Activated T-cell treated with anti-CD3 and anti-CD28 coated beads, Interleukin-2, amount 50 U/mL, for 24 hours (primary cell): ENCODE results near the gene PLEKHN1.
A peak's percentile ranks its signal among the peaks of the same experiment; 100 is the strongest.
"Not testable (repeated sequence)": the region's sequence is repeated elsewhere in the genome, so short reads cannot be mapped to it uniquely, and the experiment has no call there.

ENCODE experiments used
- DNase-seq: peaks from one replicate; pipeline ENCODE4 v3.0.0-alpha.2; 2020
- H3K27ac Mint-ChIP-seq: 2 replicates; pipeline ENCODE4 v1.8.0; 2020; ENCODE audit warnings: mild to moderate bottlenecking, mixed read lengths
- H3K27me3 Mint-ChIP-seq: 2 replicates; pipeline ENCODE4 v1.8.0; 2020; ENCODE audit warnings: mixed read lengths
- H3K36me3 Mint-ChIP-seq: 2 replicates; pipeline ENCODE4 v1.8.0; 2020; ENCODE audit warnings: low read depth, mixed read lengths
- H3K4me1 Mint-ChIP-seq: 2 replicates; pipeline ENCODE4 v1.8.0; 2020; ENCODE audit warnings: low read depth, mixed read lengths
- H3K4me3 Mint-ChIP-seq: 2 replicates; pipeline ENCODE4 v1.8.0; 2020; ENCODE audit warnings: mild to moderate bottlenecking, moderate library complexity, mixed read lengths
- H3K9me3 Mint-ChIP-seq: 2 replicates; pipeline ENCODE4 v1.8.0; 2020; ENCODE audit warnings: mixed read lengths

PLEKHN1 gene

DNA sequence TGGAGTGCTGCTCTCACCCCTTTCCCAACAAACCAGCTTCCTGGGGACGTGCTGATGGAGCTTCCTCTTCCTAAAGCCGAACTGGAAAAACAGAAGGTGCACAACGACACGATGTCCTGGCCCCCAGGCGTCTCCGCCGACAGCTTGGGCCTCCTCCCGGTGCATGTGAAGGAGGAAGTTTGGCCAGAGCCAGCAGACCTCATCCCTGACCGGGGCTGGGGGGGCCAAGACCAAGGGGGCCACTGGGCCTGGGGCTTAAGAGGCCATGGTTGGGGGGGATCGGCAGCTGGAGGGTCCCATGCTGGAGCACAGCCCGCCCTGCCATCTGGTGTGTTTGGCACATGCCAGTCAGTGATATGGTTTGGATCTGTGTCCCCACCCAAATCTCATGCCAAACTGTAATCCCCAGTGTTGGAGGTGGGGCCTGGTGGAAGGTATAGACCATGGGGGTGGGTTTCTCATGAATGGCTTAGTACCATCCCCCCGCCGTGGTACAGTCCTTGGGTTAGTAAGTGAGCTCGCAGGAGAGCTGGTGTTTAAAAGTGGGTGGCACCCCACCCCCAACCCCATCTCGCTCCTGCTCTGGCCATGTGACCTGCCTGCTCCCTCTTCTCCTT is 27.2 kb downstream of the PLEKHN1 start:
- Mint-ChIP-seq H3K27me3 (peaks cover 49% of the 10 kb centered on the region), H3K27ac (no peak overlapping the region), H3K9me3 (peaks cover 4% of the 10 kb centered on the region), H3K4me1 (peaks cover 14% of the 10 kb centered on the region), H3K4me3 (no peak overlapping the region), H3K36me3 (no peaks in the 10 kb centered on the region)
- no peak for DNase-seq

DNA sequence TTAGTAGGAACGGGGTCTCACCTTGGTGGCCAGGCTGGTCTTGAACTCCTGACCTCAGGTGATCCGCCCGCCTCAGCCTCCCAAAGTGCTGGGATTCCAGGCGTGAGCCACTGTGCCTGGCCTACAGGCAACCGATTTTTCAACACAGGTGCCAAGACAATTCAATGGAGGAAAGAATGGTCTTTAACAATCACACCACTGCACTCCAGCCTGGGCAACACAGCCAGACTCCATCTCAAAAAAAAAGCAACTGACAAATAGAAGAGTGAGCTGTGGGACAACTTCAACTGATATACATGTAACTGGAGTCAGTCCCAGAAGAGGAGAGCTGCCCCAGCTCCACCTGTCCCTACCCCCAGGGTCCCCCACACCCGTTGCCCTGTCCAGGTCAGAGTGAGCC is 28.3 kb downstream of the PLEKHN1 start:
- H3K36me3 Mint-ChIP-seq, H3K4me3 Mint-ChIP-seq, DNase-seq, H3K27ac Mint-ChIP-seq, H3K9me3 Mint-ChIP-seq: not testable (repeated sequence)
- Mint-ChIP-seq H3K4me1 (peaks cover 14% of the 10 kb centered on the region), H3K27me3 (peaks cover 39% of the 10 kb centered on the region)

DNA sequence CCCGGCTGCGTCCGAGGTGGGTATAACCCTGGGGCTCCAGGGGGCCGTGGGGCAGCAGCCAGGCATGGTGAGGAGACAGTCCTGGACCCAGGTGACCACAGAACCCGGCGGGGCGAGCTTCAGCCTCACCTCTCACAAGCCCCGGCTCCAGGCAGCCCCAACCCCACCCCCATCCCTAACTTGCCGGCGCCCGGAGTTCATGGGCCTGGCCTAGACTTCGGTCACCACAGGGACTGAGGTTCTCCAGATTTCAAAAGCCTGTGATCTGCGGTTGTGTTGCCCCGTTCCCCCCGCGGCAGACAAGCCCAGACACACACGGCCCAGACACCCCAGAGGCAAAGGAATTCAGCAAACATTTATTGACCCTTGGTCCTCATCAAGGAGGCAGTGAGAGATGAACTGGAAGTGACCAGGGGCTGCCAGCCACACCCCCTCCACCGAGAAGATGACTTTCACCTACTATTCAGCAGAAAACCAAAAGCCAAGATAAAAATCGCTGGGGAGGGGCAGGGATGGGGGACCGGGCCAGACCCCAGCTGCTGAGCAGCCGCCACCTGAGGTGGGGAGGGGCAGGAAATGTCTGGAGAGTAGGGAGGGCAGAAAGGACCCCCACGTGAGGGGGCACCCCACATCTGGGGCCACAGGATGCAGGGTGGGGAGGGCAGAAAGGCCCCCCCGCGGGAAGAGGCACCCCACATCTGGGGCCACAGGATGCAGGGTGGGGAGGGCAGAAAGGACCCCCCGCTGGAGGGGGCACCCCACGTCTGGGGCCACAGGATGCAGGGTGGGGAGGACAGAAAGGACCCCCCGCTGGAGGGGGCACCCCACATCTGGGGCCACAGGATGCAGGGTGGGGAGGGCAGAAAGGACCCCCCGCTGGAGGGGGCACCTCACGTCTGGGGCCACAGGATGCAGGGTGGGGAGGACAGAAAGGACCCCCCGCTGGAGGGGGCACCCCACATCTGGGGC is 29.7 kb downstream of the PLEKHN1 start:
- Mint-ChIP-seq H3K4me1 (peaks cover 17% of the 10 kb centered on the region), H3K27ac (no peak overlapping the region), H3K27me3 (peaks cover 38% of the 10 kb centered on the region), H3K4me3 (no peak overlapping the region), H3K9me3 (peaks cover 4% of the 10 kb centered on the region), H3K36me3 (no peaks in the 10 kb centered on the region)
- no peak for DNase-seq

DNA sequence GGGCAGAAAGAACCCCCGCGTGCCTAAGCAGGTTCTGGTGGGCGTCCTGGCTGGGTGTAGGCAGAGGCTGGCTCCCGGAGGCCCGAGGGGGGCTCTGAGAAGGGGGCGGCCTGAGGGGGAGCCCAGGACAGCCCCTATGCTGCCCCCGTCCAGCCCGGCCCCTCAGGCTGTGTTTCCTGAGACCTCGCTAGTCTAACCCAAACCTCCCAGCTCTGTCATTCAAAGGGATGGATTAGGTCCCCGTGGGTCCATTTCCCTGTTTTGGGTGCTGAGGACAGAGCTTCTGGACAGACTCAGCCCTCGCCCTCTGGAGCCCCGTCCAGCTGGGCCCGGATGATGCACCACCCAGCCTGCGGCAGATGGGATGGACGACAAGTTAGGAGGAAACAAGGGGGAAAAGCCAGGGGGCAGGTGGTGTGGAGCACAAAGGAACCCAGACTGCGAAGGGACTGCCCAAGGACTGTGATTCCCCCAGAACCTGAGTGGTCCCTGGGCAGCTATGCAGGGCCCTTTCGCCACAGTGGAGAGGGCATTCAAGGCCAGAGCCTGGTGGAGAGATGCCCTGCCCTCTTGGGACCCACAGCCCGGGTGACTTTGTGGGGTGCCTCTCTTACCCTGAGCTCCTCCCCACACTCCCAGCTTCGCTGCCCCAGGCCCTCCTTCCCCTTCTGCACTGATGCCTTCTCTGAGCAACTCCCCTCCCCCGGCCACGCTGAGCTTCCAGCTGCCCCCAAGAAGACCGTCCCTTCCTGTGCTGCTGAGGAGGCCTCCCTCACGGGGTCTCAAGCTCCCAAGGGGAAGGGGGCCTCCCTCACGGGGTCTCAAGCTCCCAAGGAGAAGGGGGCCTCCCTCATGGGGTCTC is 30.8 kb downstream of the PLEKHN1 start:
- no peak for DNase-seq
- Mint-ChIP-seq H3K27me3 (peaks cover 42% of the 10 kb centered on the region), H3K36me3 (no peaks in the 10 kb centered on the region), H3K4me1 (peaks cover 14% of the 10 kb centered on the region), H3K27ac (no peak overlapping the region), H3K9me3 (peaks cover 4% of the 10 kb centered on the region), H3K4me3 (no peak overlapping the region)

DNA sequence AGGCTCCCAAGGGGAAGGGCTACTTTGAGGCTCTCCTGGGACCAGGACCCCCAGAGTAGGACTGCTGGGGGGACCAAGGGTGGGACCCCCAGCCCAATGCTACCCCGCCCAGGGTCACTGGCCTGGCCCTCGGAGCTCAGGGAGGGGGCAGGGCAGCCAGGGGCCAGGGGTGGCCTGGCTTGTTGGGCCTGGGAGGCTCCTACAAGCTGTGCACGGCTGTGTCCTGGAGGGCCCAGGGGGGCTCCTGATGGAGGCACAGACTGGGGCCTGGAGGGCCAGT is 31.4 kb downstream of the PLEKHN1 start:
- Mint-ChIP-seq H3K4me3 (no peak overlapping the region), H3K9me3 (peaks cover under 1% of the 10 kb centered on the region), H3K36me3 (no peaks in the 10 kb centered on the region), H3K27me3 (peaks cover 44% of the 10 kb centered on the region), H3K4me1 (peaks cover 11% of the 10 kb centered on the region), H3K27ac (no peak overlapping the region)
- no peak for DNase-seq

DNA sequence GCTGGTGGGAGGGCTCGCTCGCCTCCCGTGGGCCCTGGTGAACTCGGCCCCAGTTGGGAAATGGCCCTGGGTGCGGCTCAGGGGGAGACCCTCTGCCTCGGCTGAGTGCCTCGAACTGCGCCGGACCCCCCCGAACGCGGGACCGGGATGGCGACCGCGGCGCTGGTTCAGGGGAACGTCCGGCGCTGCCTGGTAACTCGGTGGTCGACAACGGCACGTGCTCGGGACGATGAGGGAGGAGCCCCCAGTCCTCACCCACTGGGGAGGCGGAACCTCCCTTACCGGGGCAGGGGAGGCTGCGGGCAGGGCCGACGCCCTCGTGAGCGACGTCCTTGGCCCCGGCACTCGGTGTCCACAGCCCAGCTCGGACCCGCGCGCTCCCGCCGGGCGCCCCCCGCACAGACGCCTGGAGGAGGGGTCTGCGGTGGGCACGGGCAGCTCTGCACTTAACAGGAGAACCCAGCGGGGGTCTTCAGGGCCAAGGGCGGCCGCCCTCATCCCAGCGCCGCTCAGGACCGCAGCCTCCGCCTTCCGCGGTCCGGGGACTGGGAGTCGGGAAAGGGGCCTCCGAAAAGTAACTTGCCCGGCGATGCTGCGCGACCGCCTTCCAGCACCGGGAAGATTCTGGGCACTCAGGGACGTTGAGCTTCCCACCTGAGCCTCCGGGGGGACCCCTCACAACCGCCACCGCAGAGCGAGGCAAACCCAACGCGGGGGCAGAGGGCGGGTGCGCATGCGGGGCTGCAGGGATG is 31.9 kb downstream of the PLEKHN1 start:
- Mint-ChIP-seq H3K27ac (no peak overlapping the region), H3K9me3 (no peaks in the 10 kb centered on the region), H3K4me1 (peaks cover 9% of the 10 kb centered on the region), H3K4me3 (no peak overlapping the region), H3K27me3 (peaks cover 49% of the 10 kb centered on the region), H3K36me3 (no peaks in the 10 kb centered on the region)
- no peak for DNase-seq

DNA sequence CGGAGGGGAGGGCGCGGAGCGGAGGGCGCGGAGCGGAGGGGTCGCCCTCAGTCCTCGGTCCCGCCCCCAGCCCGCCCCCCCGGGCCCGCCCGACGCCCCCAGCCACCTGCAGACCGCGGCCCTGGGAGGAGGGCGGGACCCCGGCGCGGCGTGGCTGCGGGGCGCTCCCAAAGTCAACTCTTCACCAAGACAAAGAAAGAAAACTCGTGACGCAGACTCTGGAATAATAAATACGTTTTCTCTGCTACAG is 32.4 kb downstream of the PLEKHN1 start:
- Mint-ChIP-seq H3K36me3 (no peaks in the 10 kb centered on the region), H3K27me3 (peaks cover 52% of the 10 kb centered on the region), H3K4me3 (no peak overlapping the region), H3K4me1 (peaks cover 9% of the 10 kb centered on the region), H3K9me3 (no peaks in the 10 kb centered on the region), H3K27ac (no peak overlapping the region)
- no peak for DNase-seq

DNA sequence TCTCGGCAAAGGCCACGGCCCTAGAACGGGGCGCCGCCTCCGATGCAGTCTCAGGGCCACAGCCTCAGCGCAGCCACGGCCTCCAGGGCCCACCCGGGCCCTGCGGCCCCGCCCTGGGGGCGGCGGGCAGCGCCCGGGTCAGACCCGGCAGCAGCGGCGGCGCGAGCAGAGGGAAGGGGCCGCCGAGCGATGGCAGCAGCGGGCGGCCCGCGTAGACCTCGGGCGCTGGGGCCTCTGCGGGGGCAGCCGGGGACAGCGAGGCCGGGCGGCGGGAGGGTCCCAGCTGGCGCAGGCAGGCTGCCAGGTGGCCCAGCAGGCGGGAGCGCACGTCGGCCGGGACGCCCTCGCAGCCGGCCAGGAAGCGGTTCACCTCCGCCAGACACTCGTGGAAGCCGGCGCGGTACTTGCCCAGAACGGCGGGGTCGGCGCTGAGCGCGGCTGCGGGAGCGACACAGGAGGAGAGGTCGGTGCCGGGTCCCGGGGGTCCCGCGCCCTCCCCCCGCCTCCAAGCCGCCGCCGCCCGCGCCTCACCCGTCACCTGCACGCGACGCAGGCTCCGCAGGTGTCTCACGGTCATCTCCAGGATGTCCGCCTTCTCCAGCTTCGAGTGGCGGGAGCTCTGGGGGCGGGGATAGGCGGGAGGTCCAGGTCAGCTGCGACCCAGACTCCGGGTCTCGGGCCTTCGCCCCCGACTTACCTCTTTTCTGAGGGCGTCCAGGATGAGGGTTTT is 32.9 kb downstream of the PLEKHN1 start:
- Mint-ChIP-seq H3K27ac (no peak overlapping the region), H3K27me3 (peaks cover 52% of the 10 kb centered on the region), H3K4me3 (no peak overlapping the region), H3K36me3 (no peaks in the 10 kb centered on the region), H3K4me1 (peaks cover 9% of the 10 kb centered on the region), H3K9me3 (no peaks in the 10 kb centered on the region)
- peak; percentile 47 for DNase-seq

DNA sequence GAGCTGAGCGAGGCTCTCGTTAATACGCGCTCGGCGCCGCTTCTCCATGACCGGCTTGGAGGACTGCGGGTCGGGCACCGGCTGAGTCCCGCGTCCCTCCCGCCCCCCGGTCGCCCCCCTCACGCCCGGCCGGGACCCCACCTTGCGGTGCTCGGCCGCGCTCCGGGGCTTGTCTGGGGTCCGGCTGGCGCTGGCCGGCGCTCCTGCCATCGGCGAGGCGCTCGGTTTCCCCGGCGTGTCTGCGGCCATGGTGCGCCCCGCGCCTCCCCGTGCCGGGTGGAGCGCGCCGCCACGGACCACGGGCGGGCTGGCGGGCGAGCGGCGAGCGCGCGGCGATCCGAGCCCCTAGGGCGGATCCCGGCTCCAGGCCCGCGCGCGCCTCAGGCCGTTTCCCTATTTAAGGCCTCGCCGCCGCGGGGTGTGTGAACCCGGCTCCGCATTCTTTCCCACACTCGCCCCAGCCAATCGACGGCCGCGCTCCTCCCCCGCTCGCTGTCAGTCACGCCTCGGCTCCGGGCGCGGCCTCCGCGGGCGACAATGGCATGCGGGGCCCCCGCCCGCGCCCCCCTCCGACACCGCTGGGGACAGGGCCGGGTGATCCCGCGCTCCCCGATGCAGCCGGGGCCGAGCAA is 33.6 kb downstream of the PLEKHN1 start, which contains the start of gene HES4:
TSS of gene HES4 (minus strand) at position 373 of the 632 bp plus-strand sequence. CDS start at position 249, 124 bp downstream.
- H3K27ac Mint-ChIP-seq, result peak within 1 kb of the TSS; percentile 77

DNA sequence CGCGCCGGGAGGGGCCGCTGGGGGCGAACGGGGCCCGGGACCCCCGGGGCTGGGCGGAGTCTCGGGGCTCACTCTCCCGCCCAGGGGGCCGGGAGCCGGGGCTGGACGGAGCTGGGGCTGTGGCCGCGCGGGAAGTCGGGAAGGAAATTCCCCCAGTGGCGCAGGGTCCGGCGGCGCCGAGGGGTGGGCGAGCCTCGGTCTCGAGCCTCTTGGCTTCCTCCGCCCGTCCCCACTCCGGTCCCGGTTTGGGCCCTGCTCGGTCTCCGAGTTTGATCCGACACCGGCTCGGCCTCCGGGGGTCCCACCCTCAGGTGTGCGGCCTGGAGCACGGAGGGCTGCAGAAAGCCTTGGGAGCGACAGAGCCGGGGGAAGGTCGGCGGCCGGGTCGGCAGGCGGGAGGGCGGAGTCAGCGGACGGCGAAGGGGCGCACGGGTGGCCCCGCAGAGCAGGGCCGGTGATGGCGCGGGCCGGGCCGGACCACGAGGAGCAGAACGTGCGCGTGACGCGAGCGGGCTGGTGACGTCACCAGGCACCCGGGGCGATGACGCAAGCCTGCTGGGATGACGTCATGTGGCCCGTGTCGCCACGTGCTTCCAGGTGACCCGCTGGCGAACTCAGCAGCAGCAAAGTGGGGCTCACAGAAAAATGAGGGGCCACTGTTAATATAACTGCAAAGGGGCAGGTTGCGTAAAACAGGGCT is 34.2 kb downstream of the PLEKHN1 start:
- Mint-ChIP-seq H3K36me3 (no peaks in the 10 kb centered on the region), H3K4me1 (peaks cover 18% of the 10 kb centered on the region), H3K4me3 (peak overlapping the region; percentile 65), H3K27ac (peak overlapping the region; percentile 77), H3K9me3 (no peaks in the 10 kb centered on the region), H3K27me3 (peaks cover 55% of the 10 kb centered on the region)
- peak; percentile 83 for DNase-seq

More for the DNA sequence above, 33.6 kb downstream of the PLEKHN1 start, which contains the start of gene HES4:
- H3K36me3 Mint-ChIP-seq, result no peaks in the 10 kb centered on the region
- H3K9me3 Mint-ChIP-seq, result no peaks in the 10 kb centered on the region
- H3K27me3 Mint-ChIP-seq, result peaks cover 54% of the 10 kb centered on the region
- H3K4me3 Mint-ChIP-seq, result peak within 1 kb of the TSS; percentile 65
- peaks cover 13% of the 10 kb centered on the region for H3K4me1 Mint-ChIP-seq
- DNase-seq, result peak; percentile 77

DNA sequence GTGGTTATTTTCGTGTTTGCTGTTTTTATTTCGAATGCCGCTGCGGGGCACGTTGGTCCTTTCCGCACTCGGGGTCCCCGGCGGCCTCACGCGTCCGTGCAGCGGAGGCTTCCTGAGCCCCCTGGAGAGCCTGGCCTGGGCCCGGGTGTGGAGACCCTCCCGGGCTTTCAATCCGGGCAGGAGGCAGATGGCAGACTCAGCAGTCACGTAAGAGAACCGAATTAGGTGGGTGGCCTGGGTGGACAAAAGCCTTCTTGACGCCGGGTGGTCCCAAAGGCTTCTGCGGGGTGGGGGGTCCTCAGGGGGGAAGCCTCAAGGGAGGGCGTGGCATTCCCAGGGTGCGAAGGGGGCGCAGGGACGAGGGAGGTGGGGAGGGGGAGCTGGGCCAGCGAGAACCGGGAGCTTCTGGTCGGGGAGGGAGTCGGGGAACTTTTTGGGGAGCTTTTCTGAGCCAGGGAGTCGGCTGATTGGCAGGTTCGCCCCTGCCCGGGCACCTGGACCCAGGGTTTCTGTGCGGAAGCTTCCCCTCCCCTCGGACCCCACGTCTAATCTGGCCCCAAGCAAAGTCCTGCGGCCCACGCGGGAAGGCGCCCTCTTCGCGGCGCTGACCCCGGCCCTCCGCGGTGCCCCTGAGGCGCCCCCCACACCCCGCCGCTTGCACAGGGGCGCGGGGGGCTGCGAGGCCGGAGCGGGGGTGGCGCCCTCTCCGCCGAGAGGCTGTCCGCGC is 34.9 kb downstream of the PLEKHN1 start:
- peaks cover 54% of the 10 kb centered on the region for H3K27me3 Mint-ChIP-seq
- H3K27ac Mint-ChIP-seq, result no peak overlapping the region
- no peaks in the 10 kb centered on the region for H3K36me3 Mint-ChIP-seq
- no peaks in the 10 kb centered on the region for H3K9me3 Mint-ChIP-seq
- no peak for DNase-seq
- H3K4me3 Mint-ChIP-seq, result peak overlapping the region; percentile 65
- H3K4me1 Mint-ChIP-seq, result peaks cover 15% of the 10 kb centered on the region

DNA sequence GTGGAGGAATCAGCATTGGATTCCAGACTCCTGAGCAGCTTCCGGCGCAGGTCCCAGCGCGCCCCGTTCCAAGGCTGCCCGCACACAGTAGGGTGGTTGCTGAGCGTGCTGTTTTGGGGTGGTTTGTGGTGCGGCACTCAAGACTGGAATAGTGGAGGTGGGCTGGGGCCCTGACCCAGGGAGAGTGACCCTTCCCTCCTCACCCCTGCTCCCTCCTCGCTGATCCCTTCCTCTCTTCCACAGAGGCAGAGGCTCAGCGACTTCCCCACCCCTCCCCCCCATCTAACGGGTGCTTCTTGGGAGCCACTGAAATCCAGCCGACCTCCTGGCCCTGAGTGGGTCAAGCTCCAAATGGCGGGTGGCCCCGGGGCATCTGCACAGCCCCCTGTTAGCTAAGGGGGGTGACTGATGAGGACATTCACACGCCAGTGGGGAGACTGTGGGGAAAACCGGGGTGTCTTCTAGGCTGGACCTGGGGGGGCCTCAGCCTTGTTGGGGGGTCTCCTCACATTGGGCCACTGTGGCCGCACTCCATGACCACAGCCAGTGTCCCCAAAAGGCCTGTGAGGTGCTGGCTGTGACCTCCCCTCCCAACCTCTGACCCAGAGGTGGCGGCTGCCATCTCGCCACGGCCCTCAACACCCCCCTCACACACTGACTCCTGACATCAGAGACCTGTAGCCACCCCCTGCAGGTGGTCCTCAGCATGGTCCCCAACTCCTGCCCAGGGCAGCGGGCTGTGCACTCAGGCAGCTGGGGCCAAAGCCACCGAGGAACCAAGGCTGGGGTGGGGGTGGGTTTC is 37.5 kb downstream of the PLEKHN1 start:
- no peaks in the 10 kb centered on the region for H3K9me3 Mint-ChIP-seq
- peaks cover 58% of the 10 kb centered on the region for H3K27me3 Mint-ChIP-seq
- H3K27ac Mint-ChIP-seq, result no peak overlapping the region
- no peak overlapping the region for H3K4me3 Mint-ChIP-seq
- peaks cover 14% of the 10 kb centered on the region for H3K4me1 Mint-ChIP-seq
- no peak for DNase-seq
- H3K36me3 Mint-ChIP-seq, result no peaks in the 10 kb centered on the region
